Fibroblast of lung (primary cell): Measurements from ENCODE around the gene IP6K2. TPM values are rescaled to one million over a fixed set of nuclear protein-coding genes. Genes with fewer than 3 reads are reported as not detected.

Experiments used
- DNase-seq, 2 donors: peaks; one replicate each; pipeline versions ENCODE4 v3.0.0 to v3.0.0-alpha.2; 2010; ENCODE audit warnings: low read depth in 2 of 2
- H2AFZ ChIP-seq: 2 replicates; pipeline ENCODE4 v1.5.1; 2012; ENCODE audit warnings: low read length, control low read depth, inconsistent platforms
- H3K27ac ChIP-seq: 2 replicates; pipeline ENCODE4 v1.5.1; 2011; ENCODE audit warnings: low read length, control low read depth; ENCODE audit not compliant: insufficient read depth
- H3K27me3 ChIP-seq: 2 replicates; pipeline ENCODE4 v1.5.1; 2011; ENCODE audit warnings: mild to moderate bottlenecking, low read length; ENCODE audit not compliant: control insufficient read depth, insufficient read depth
- H3K36me3 ChIP-seq: 2 replicates; pipeline ENCODE4 v1.5.1; 2011; ENCODE audit warnings: low read length; ENCODE audit not compliant: control insufficient read depth, insufficient read depth
- H3K4me1 ChIP-seq: 2 replicates; pipeline ENCODE4 v1.5.1; 2011; ENCODE audit warnings: low read length; ENCODE audit not compliant: control insufficient read depth, insufficient read depth; ENCODE audit errors: extremely low read depth
- H3K4me2 ChIP-seq: 2 replicates; pipeline ENCODE4 v1.5.1; 2011; ENCODE audit warnings: low read length, control low read depth; ENCODE audit not compliant: insufficient read depth; ENCODE audit errors: extremely low read depth
- H3K4me3 ChIP-seq, 4 experiments: fragments of 200-600 bp in 1 of 4; sonication (generic) in 1 of 4; replicated peaks in 1 of 4; 2 replicates each; pipeline ENCODE4 v1.5.1; 2011 to 2016; ENCODE audit warnings: low read length in 4 of 4, low read depth in 3 of 4, mild to moderate bottlenecking in 3 of 4, control low read depth in 2 of 4, inconsistent platforms in 1 of 4, mixed read lengths in 1 of 4; ENCODE audit not compliant: insufficient read depth in 1 of 4; ENCODE audit errors: control extremely low read depth in 1 of 4
- H3K79me2 ChIP-seq: 2 replicates; pipeline ENCODE4 v1.5.1; 2012; ENCODE audit warnings: mild to moderate bottlenecking, low read length, inconsistent platforms; ENCODE audit not compliant: control insufficient read depth, insufficient read depth
- H3K9ac ChIP-seq: 2 replicates; pipeline ENCODE4 v1.5.1; 2011; ENCODE audit warnings: mild to moderate bottlenecking, low read length, control low read depth; ENCODE audit not compliant: insufficient read depth
- H3K9me3 ChIP-seq: 2 replicates; pipeline ENCODE4 v1.5.1; 2012; ENCODE audit warnings: low read depth, low read length; ENCODE audit not compliant: control insufficient read depth, insufficient read depth
- H4K20me1 ChIP-seq: 2 replicates; pipeline ENCODE4 v1.5.1; 2011; ENCODE audit warnings: low read length; ENCODE audit not compliant: control insufficient read depth, insufficient read depth; ENCODE audit errors: extremely low read depth
- EZH2 ChIP-seq: IDR thresholded peaks from 2 replicates; pipeline ENCODE4 v1.5.1; 2012; ENCODE audit warnings: low read length, control low read depth, mild to moderate bottlenecking; ENCODE audit errors: missing control alignments
- polyA plus RNA-seq, 2 donors: library from polyadenylated mRNA; depleted of rRNA in 1 of 2; stranded (reverse) in 1 of 2; unstranded in 1 of 2; fragments of >200 nt; gene quantifications; 2 replicates each; pipeline ENCODE4 v1.2.1, GENCODE V29; 2011 to 2012; ENCODE audit warnings: missing spikeins in 1 of 2
- total RNA-seq: library from RNA; depleted of rRNA; stranded (reverse); fragments of >200 nt; gene quantifications from 2 replicates; pipeline ENCODE4 v1.2.1, GENCODE V29; 2014
- TF ChIP-seq, protein P1 (sequence below), 2 donors: IDR thresholded peaks in 1 of 2; conservative IDR thresholded peaks in 1 of 2; 1 replicate in 1 of 2; 2 replicates in 1 of 2; pipeline ENCODE4 v1.5.1; 2011 to 2012; ENCODE audit warnings: low read length in 2 of 2, control low read depth in 1 of 2, inconsistent platforms in 1 of 2, low read depth in 1 of 2, mild to moderate bottlenecking in 1 of 2

The IP6K2 gene
- total and polyA plus RNA-seq, 2 donors (not counting 1 experiment from before 2014, with no cell fraction given), result 53.5 to 58.9 TPM

DNA sequence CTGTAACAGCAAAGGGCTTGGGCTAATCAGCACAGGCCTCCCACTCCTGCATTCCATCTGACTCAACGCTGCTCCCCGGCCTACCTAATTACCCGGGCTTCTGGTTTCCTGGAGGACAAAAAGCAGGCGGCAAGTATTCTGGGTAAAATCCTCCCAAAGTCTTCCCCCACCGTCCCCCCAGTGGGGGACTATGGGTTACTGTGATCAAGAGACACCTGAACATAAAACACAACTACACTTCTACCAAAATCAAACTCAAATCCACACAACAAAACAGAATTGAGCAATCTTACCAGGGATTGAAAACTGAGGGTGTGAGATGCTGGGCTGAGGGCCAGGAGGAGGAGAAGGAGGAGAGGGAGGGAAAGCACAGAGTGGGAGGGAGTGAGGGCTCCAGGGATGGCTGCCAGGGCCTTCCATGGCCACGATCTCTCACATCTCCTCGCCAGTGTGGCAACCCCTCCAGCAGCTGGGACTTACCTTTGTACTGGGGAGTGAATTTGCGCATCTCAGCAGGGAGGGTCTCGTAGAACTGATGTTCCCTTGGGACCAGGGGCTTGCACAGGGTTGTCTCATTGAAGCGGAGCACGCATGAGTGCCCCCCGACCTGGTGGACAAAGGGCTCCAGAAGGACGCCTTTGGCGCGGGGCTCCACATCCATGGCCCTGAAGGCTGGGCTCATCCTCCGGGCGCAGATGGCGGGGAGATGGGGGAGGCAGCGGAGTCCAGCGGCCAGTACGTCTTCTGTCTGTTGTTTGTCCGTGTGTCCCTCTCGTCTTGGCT is 22.2 kb downstream of the IP6K2 start:
- H3K9me3 ChIP-seq, result no peaks in the 10 kb centered on the region
- H4K20me1 ChIP-seq, result no peaks in the 10 kb centered on the region
- no peak overlapping the region for H2AFZ ChIP-seq
- H3K79me2 ChIP-seq, result peaks cover 64% of the 10 kb centered on the region
- TF ChIP-seq, protein P1, sequence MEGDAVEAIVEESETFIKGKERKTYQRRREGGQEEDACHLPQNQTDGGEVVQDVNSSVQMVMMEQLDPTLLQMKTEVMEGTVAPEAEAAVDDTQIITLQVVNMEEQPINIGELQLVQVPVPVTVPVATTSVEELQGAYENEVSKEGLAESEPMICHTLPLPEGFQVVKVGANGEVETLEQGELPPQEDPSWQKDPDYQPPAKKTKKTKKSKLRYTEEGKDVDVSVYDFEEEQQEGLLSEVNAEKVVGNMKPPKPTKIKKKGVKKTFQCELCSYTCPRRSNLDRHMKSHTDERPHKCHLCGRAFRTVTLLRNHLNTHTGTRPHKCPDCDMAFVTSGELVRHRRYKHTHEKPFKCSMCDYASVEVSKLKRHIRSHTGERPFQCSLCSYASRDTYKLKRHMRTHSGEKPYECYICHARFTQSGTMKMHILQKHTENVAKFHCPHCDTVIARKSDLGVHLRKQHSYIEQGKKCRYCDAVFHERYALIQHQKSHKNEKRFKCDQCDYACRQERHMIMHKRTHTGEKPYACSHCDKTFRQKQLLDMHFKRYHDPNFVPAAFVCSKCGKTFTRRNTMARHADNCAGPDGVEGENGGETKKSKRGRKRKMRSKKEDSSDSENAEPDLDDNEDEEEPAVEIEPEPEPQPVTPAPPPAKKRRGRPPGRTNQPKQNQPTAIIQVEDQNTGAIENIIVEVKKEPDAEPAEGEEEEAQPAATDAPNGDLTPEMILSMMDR (conservative IDR thresholded peaks at IDR 0.05 in 1 of 2, IDR thresholded peaks at IDR 0.05 in 1 of 2; ENCODE audit: low read depth in 1 of 2, low read length in 2 of 2), result no peak
- TF ChIP-seq EZH2, result no peak
- no peaks in the 10 kb centered on the region for H3K27me3 ChIP-seq
- peak overlapping the region; percentile 61 for H3K27ac ChIP-seq
- peak overlapping the region; percentile 28 to 40 (median 36) for H3K4me3 ChIP-seq
- peak; percentile 87 to 94 for DNase-seq
- peaks cover 17% of the 10 kb centered on the region for H3K4me1 ChIP-seq
- H3K4me2 ChIP-seq, result peak overlapping the region; percentile 87
- peak overlapping the region; percentile 62 for H3K9ac ChIP-seq
- H3K36me3 ChIP-seq, result peaks cover 24% of the 10 kb centered on the region

GRCh38 chr3:48693826-48694225 is 23.2 kb downstream of the IP6K2 start:
- Histone ChIP-seq H3K27ac (peak overlapping the region; percentile 61), H4K20me1 (no peaks in the 10 kb centered on the region)

DNA sequence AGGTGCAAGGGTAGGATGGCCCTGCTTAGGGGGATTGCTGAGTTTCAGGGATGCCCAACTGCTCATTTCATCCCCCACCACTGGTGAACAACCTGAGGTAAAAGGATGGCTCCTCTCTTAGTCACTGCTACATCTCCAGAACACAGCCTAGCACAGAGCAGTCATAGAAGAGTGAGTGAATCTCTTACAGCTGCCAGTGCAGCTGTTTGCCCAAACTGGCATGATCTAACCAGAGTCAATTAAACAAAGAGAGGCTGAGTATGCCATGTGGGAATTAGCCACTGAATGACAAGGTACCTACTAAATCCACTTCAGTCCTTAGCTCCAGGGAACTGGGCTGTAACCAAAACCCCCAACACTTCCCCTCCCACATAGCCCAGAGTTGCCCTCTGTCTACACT is 24.5 kb downstream of the IP6K2 start:
- TF ChIP-seq, protein P1 (conservative IDR thresholded peaks at IDR 0.05 in 1 of 2, IDR thresholded peaks at IDR 0.05 in 1 of 2; ENCODE audit: low read depth in 1 of 2, low read length in 2 of 2), result no peak
- no peak for TF ChIP-seq EZH2
- H2AFZ ChIP-seq, result no peak overlapping the region
- H3K36me3 ChIP-seq, result peaks cover 40% of the 10 kb centered on the region
- peaks cover 21% of the 10 kb centered on the region for H3K4me1 ChIP-seq
- peak overlapping the region; percentile 8 for H3K4me2 ChIP-seq
- H4K20me1 ChIP-seq, result no peaks in the 10 kb centered on the region
- H3K79me2 ChIP-seq, result peaks cover 44% of the 10 kb centered on the region
- H3K9me3 ChIP-seq, result no peaks in the 10 kb centered on the region
- H3K27ac ChIP-seq, result no peak overlapping the region
- no peak overlapping the region for H3K4me3 ChIP-seq
- no peaks in the 10 kb centered on the region for H3K27me3 ChIP-seq
- no peak for DNase-seq
- no peak overlapping the region for H3K9ac ChIP-seq

More at GRCh38 chr3:48693826-48694225, 23.2 kb downstream of the IP6K2 start:
- Histone ChIP-seq H3K36me3 (peaks cover 30% of the 10 kb centered on the region), H3K9me3 (no peaks in the 10 kb centered on the region), H3K9ac (no peak overlapping the region), H3K79me2 (peaks cover 55% of the 10 kb centered on the region), H2AFZ (no peak overlapping the region), H3K27me3 (no peaks in the 10 kb centered on the region), H3K4me3 (peak overlapping the region in 1 of 4 experiments; percentile 38), H3K4me1 (peaks cover 17% of the 10 kb centered on the region), H3K4me2 (peak overlapping the region; percentile 87)
- TF ChIP-seq, protein P1 (conservative IDR thresholded peaks at IDR 0.05 in 1 of 2, IDR thresholded peaks at IDR 0.05 in 1 of 2; ENCODE audit: low read depth in 1 of 2, low read length in 2 of 2), result no peak
- TF ChIP-seq EZH2, result no peak
- DNase-seq, result no peak
